HG03520 (cell line): ENCODE results near the gene LGALS9C.
"Not testable (repeated sequence)": the region's sequence is repeated elsewhere in the genome, so short reads cannot be mapped to it uniquely, and the experiment has no call there.

Experiments used
- ATAC-seq: cut with Tn5 transposase; IDR thresholded peaks from one replicate; pipeline ENCODE4 v1.9.1; 2021; ENCODE audit warnings: mild to moderate bottlenecking, moderate library complexity; ENCODE audit not compliant: unreplicated experiment

The LGALS9C gene

DNA sequence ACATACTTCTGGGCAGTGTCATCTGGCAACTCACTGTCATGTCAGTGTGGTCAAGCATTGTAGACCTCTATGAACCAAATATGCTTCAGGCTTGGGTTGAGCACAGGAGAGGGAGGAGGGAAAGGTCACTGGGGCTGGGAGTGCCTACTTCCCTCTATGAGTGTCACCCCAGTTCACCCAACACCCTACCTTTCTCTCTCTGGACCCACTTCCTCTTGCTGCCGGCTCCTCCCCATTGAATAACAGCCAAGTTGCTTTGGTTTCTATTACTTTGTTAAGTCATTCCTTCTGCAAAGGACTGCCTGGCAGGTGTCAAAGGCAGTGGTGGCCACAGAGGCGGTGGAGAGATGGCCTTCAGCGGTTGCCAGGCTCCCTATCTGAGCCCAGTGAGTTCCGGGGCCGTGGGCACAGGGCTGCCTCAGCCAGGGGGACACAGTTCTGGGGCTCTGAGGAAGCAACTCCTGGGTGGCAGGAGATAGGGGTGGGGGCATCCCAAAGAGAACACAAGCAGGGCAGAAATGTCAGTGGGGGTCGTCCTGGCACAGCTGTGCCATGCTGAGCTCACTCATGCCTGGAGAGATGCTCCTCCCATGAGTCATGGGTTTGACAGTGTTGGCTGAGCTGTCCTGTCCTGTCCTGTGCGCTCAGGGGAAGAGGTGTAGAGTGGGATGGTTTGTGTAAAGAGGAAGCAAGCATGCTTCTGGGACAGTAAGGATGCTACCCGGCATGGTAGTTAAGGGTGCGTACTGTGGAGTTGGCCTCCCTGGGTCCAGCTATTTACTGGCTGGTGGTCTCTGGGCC lies at the start of gene LGALS9C:
LGALS9C (plus strand) TSS at position 282 of the 801 bp plus-strand sequence; CDS start at position 348, 66 bp downstream.
- ATAC-seq, result not testable (repeated sequence)

DNA sequence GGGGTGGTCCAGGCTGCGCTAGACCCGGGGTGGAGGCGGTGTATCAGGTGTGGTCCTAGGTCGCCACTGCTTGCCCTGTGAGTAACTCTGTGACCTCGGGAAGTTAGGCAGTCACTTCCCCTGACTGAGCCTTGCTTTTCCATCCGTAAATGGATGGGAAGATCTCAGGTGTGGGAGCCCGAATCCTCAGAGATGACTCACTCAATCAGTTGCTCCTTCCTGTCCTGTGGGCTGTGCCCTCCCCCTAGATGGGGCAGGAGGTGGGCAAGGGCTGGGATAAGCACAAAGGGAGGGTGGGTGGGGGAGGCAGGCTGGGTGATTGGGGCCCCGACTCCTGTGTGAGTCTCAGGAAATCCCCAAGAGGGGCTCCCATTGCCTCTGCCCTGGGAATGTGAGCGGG lies 44.4 kb upstream of the LGALS9C start:
- not testable (repeated sequence) for ATAC-seq

DNA sequence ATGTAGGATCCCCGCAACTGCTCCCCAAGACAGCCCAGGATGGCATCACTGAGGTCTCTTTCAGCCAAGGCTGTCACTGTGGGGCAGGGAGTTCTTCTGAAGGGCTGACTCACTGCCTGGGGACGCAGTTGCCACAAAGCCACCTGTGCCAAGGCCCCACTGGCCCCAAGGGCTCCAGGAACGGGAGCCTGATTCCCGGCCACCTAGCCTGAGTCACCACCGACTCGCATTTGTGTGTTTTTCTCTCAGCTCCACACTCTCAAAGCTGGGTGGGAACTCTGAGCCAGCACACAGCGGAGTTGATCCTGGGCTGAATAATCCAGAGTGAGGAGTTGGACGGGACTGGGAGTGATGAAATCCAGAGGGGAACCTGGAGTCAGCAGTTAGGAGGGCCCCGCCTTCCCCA lies 37.1 kb upstream of the LGALS9C start:
- ATAC-seq, result not testable (repeated sequence)

DNA sequence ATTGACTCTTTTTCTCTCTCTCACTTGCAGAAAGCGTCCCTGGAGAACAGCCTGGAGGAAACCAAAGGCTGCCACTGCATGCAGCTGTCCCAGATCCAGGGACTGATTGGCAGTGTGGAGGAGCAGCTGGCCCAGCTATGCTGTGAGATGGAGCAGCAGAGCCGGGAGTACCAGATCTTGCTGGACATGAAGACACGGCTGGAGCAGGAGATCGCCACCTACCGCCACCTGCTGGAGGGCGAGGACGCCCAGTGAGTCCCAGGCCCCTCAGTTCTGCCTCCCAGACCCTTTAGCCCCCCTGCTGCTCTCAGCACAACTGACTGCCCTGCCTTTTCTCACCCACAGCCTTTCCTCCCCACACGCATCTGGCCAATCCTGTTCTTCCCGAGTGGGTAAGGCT lies 34.5 kb upstream of the LGALS9C start:
- not testable (repeated sequence) for ATAC-seq

GRCh38 chr17:18442532-18442931 lies 34.1 kb upstream of the LGALS9C start:
- not testable (repeated sequence) for ATAC-seq

DNA sequence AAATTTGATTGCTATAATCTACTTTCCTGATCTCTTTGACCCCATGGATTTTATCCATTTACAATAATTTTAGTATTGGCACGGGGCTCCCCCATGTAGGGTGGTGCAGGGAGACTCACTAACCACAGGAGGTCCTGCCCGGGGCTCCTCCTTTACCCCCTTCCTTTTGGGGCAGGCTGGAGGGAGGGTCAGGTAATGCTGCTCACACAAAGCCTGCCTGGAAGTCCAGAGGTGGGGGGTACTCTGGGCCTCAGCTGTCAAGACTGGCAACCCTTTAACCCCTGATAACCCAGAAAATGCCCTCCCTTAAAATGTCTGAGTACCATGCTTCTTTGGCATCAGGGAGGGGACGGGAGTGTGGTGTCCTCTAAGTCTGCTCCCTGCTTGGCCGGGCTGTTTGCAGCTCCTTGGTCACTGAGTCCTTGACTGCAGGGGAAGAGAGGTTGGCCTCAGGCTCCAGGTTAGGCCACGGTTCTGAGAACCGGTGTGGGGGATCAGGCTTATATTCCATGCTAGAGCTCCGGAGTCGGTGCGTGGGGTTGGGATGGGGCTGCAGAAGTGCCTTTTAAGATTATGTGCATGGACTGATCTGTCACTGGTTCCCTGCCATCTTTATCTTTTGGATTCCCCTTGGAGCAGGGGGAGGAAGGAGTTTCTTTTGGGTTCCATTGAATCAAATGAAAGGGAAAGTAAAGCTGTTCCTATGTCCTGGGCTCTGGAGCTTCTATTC lies 28.9 kb upstream of the LGALS9C start:
- ATAC-seq, result not testable (repeated sequence)

DNA sequence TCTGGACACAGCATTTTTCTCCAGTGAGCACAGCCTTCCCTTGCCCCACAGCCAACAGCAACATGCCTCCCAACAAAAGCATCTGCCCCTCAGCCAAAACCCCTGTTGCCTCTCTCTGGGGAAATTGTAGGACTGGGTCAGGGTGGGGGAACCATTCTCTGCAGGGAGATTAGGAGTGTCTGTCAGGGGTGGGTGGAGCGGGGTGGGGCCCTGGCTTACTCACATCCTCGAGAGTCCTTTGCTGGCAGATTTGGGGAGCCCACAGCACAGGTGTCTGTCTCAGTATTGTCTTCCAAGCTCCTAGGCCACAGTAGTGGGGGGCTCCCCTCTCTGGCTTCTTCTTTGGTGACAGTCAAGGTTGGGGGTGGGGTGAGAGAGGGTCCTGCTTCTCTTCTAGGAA lies 28.3 kb upstream of the LGALS9C start:
- not testable (repeated sequence) for ATAC-seq

GRCh38 chr17:18449833-18450232 lies 26.8 kb upstream of the LGALS9C start:
- not testable (repeated sequence) for ATAC-seq

- ATAC-seq, result not testable (repeated sequence)
These were observed 25.6 kb upstream of the LGALS9C start for GRCh38 chr17:18450998-18451397.

- not testable (repeated sequence) for ATAC-seq
These were observed 24.6 kb upstream of the LGALS9C start for GRCh38 chr17:18451969-18452368.

GRCh38 chr17:18459035-18459434 lies 17.6 kb upstream of the LGALS9C start:
- not testable (repeated sequence) for ATAC-seq

- ATAC-seq, result not testable (repeated sequence)
These were observed 12.6 kb upstream of the LGALS9C start for GRCh38 chr17:18463831-18464502.

DNA sequence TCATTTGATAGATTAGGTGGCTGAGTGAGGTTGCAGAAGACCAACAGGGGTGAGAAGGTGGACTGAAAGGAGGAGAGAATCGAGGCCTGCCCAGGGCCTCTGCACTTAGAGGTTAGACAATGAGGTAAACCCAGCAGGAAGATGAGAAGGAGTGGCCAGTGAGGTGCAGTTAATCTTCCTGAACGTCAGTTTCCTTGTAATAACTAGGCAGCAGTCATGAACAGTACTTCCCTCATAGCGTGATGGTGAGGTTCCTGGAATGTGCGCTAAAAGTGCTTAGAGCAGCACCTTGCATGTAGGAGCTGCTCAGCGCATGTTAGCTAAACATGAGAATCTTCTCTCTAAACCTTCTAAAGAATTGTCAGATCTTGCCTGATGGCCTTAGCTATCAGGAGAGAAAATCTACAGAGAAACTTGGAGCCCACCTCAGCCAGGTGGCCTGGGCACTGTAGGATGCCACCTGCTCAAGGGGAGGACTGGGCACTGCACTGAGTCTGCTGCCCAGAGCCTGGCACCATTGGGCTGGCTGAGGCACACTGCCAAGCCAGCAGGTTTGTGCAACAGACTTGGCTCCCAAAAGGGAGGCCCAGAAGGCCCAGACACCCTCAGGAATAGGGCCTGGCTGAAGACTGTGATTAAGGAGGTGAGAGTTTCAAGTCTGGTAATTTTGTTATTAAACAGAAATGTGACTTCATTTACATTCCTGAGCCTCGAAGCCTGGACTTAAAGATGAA lies 10.2 kb upstream of the LGALS9C start:
- not testable (repeated sequence) for ATAC-seq

- not testable (repeated sequence) for ATAC-seq
These were observed 9.6 kb upstream of the LGALS9C start for GRCh38 chr17:18467001-18467400.

- ATAC-seq, result not testable (repeated sequence)
These were observed 8.0 kb upstream of the LGALS9C start for GRCh38 chr17:18468472-18469171.

GRCh38 chr17:18469837-18470236 lies 6.8 kb upstream of the LGALS9C start:
- ATAC-seq, result not testable (repeated sequence)

GRCh38 chr17:18470345-18470930 lies 6.2 kb upstream of the LGALS9C start:
- ATAC-seq, result not testable (repeated sequence)

- not testable (repeated sequence) for ATAC-seq
These were observed 2.6 kb upstream of the LGALS9C start for GRCh38 chr17:18473967-18474366.

GRCh38 chr17:18474754-18475153 lies 1.8 kb upstream of the LGALS9C start:
- ATAC-seq, result not testable (repeated sequence)

- not testable (repeated sequence) for ATAC-seq
These were observed 778 bp downstream of the LGALS9C start for GRCh38 chr17:18477367-18477766.
